Astrocyte of the hippocampus (primary cell): ENCODE results near the gene WNT9A.

Experiments
- DNase-seq: peaks from one replicate; pipeline ENCODE4 v3.0.0; 2011; ENCODE audit warnings: low read depth, low spot score

WNT9A gene

GRCh38 chr1:227897704-227898438 is 49.9 kb downstream of the WNT9A start:
- no peak for DNase-seq

- DNase-seq = no peak
These were observed 50.7 kb downstream of the WNT9A start for GRCh38 chr1:227896710-227897655.

GRCh38 chr1:227895828-227896685 is 51.7 kb downstream of the WNT9A start:
- DNase-seq = peak; percentile 48

GRCh38 chr1:227894831-227895451 is 52.8 kb downstream of the WNT9A start:
- DNase-seq = no peak

GRCh38 chr1:227893949-227894721 is 53.6 kb downstream of the WNT9A start:
- no peak for DNase-seq

- DNase-seq = no peak
These were observed 54.3 kb downstream of the WNT9A start for GRCh38 chr1:227893300-227893948.

- no peak for DNase-seq
These were observed 55.0 kb downstream of the WNT9A start for GRCh38 chr1:227892489-227893299.

GRCh38 chr1:227891955-227892488 is 55.7 kb downstream of the WNT9A start:
- no peak for DNase-seq

- DNase-seq = no peak
These were observed 56.3 kb downstream of the WNT9A start for GRCh38 chr1:227891223-227891954.

- no peak for DNase-seq
These were observed 57.1 kb downstream of the WNT9A start for GRCh38 chr1:227890451-227891222.

- DNase-seq = no peak
These were observed 57.8 kb downstream of the WNT9A start for GRCh38 chr1:227889863-227890405.

- no peak for DNase-seq
These were observed 58.5 kb downstream of the WNT9A start for GRCh38 chr1:227889047-227889862.

GRCh38 chr1:227888404-227889046 is 59.2 kb downstream of the WNT9A start:
- no peak for DNase-seq

- peak; percentile 37 for DNase-seq
These were observed 59.9 kb downstream of the WNT9A start for GRCh38 chr1:227887697-227888403.
